IMR-90 (cell line): ENCODE data around the gene LIAS.
"Not testable (repeated sequence)": the region's sequence is repeated elsewhere in the genome, so short reads cannot be mapped to it uniquely, and the experiment has no call there.

Source experiments
- CTCF ChIP-seq: conservative IDR thresholded peaks from 2 replicates; pipeline ENCODE4 v1.5.1; 2012; ENCODE audit warnings: mild to moderate bottlenecking, low read depth, low read length, improper control_type of control experiment
- POLR2A ChIP-seq: IDR thresholded peaks from 2 replicates; pipeline ENCODE4 v1.6.1; 2012; ENCODE audit warnings: mild to moderate bottlenecking, low read depth, low read length
- SMC3 ChIP-seq: fragments of 150-350 bp; IDR thresholded peaks from 2 replicates; pipeline ENCODE4 v1.6.1; 2016; ENCODE audit warnings: low read depth, mild to moderate bottlenecking, antibody characterized with exemption, low read length, moderate library complexity

DNA sequence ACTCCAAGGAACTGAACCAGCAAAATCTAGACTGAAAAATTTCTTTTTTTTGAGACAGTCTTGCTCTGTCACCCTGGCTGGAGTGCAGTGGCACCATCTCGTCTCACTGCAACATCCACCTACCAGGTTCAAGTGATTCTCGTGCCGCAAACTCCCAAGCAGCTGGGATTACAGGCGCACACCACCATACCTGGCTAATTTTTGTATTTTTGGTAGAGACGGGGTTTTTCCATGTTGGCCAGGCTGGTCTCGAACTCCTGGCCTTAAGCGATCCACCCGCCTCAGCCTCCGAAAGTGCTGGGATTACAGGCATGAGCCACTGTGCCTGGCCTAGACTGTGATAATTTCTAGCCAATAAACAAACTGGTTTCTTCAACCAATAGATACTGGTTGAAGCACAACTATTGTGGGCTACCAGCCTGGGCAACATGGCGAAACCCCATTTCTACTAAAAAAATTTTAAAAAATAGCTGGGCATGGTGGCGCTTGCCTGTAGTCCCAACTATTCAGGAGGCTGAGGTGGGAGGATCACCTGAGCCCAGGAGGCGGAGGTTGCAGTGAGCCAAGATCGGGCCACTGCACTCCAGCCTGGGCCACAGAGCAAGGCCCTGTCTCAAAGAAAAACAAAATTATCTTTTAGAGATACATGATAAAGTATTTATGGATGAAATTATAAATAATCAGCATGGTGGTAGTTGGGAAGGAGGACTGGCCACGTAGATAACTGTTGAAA, 57.0 kb downstream of the LIAS start:
- TF ChIP-seq CTCF, SMC3, POLR2A: not testable (repeated sequence)
